ENCODE results near the gene PLCB4.

The PLCB4 gene

GRCh38 chr20:9061434-9061833, 7.5 kb upstream of the PLCB4 start:
- no peak for DNase-seq (ENCODE audit: low read depth)

- no peak for DNase-seq (ENCODE audit: low read depth)
Observed at GRCh38 chr20:9062066-9062465, 6.8 kb upstream of the PLCB4 start.

DNA sequence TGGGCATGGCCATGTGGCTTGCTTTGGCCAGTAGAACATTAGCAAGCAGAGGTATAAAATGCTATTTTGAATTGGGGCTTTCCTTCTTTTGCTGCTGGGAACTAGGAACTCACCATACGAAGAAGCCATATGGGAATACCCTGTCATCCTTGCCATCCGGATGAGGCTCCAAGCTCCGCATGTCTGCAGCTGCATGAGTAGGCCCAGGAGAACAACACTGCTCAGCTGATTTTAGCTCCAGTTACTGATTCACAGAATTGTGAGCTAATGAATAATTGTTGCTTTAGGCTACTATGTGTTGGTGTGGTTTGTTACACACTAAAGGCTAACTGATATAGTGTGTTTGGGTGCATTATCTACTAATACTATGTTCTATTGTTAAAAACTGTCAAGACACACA, 2.7 kb upstream of the PLCB4 start:
- DNase-seq (ENCODE audit: low read depth), result no peak

DNA sequence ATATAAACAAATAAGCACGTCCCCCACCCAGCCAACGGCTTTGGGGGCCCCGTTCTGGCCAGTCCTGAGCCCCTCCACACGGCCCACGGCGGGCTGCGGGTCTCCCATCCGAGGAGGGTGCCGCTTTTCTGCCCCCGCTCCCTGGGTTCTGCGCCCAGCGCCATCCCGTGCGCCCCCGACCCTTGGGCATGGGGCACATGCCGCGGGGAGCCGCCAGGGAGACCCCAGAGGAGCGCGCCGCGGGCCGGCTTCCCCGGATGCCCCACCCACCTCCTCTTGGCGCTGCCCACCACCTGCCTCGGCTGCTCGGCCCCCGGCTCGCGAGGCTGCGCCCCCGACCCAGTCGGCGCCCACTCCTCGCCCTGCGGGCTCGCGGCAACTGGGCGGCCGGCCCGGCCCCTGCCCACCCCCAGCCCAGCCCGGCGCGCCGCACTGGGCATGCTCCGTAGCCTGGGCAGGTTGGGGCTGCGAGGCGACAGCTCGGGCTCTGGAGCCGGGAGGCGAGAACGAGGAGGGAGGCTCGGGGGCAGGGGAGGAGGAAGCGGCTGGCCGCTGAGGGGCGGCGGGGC, 570 bp upstream of the PLCB4 start:
- DNase-seq (ENCODE audit: low read depth), result no peak

DNA sequence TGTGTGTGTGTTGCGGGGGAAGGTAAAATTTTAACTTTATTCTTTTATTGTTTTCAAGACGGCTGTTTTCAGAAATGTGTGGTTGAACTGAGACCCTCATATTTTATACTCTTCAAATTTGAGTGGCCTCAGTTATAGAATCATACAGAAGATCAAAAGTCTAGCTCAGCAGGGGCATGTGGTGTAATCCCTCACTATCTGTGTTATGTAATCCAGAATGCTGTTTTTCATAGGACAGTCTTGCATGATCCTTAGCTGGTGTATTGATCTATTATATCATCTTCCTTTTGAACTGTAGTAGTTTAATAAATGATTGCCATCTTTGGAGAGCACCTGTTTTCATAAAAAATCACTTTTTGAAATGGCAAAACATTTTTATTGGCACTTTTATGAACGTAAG, 1.4 kb downstream of the PLCB4 start:
- DNase-seq (ENCODE audit: low read depth), result no peak

DNA sequence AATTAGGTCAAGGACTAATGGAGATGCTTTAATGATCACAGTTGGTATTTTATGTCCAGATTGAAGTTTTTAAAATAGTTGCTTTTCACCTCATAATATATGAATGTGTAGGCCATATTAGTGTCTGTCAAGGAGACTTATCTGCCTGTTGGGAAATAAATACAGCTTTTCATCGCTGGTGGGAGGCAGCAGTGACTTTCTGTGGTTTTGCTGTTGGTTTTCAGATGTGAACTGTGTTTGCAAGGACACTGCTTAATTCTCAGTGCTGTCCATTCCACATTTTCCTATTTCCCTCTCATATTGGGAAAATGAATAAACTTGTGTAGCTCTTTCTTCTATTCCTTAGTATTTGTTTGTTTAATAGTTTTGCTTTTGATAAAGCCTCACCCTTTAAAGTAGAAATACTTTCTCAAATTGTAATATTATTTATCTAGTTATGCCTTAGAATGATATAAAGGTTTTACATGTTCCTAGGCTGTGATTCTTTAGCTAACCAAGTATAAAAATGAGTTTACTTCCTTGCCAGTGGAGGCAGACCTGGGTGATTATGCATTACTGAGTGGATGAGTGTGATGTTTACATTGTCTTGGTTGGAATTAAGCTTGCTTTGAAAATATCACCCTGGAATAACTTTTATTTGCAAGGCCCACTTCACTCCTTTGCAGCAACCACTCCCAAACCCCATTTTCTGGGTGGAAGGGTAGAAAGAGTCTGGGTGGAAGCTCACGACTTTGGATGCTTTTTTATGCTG, 3.3 kb downstream of the PLCB4 start:
- no peak for DNase-seq (ENCODE audit: low read depth)

DNA sequence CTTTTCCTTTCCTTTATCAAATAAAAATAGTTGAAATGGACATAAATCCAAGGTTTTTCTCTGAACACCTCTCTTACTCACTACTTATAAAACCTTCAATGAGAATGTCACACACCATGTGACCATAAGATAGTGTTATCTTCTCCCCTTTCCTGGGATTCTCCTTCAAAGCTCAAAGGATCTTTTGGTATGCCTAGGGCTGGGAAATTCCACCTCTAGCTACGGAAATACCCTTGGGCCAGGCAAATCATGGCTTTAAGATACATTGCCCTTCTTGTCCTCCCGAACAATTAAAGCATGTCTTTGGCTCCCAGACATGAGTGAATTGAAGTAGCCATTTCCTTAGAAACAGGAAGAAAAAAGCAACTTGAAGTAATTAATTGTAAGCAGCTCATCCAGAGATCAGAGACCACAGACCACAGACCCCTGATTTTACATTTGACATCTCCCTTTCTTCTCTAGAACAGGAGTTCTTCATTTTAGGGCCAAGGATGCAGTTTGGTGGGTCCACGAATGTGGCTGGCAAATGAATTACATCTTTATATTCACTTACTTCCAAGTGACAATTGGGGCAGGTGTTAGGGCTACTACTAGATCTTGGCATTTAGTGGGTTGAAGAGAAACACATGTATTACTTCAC, 4.1 kb downstream of the PLCB4 start:
- no peak for DNase-seq (ENCODE audit: low read depth)

GRCh38 chr20:9075264-9076095, 6.6 kb downstream of the PLCB4 start:
- no peak for DNase-seq (ENCODE audit: low read depth)

- no peak for DNase-seq (ENCODE audit: low read depth)
Observed at GRCh38 chr20:9076440-9076839, 7.6 kb downstream of the PLCB4 start.

- no peak for DNase-seq (ENCODE audit: low read depth)
Observed at GRCh38 chr20:9078826-9079731, 10.2 kb downstream of the PLCB4 start.

GRCh38 chr20:9081423-9081966, 12.6 kb downstream of the PLCB4 start:
- no peak for DNase-seq (ENCODE audit: low read depth)

GRCh38 chr20:9082741-9083140, 13.9 kb downstream of the PLCB4 start:
- no peak for DNase-seq (ENCODE audit: low read depth)

DNA sequence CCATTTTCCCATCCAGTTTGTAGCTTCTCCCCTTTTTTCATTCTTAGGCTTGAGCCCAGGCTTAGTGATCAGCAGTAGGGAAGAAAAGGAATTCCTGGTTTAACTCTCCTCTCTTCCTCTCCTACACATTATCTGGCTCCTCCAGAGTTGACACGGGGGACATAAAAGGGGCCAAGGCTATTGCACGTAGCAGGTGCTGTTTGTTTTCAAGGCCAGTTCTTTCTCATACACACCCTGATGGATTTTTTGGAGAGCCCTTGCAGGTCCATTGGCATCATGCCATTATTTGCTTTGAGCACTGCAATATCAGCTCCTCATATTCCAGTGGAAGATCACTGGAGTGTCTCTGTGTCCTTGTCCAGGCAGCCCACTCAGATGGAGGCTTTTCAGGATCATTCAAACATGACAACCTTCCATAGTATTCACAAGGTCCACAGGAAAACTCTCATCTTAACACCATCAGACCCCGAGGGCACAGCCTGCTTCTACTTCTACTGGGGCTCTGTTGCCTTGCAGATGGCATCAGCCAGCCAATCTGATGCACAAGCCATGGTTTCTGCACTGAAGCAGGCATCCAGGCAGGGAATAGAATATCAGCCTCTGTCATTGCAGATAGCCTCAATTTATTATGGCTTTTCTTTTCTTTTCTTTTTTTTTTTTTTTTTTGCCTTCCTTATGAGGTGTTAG, 18.8 kb downstream of the PLCB4 start:
- DNase-seq (ENCODE audit: low read depth), result no peak

DNA sequence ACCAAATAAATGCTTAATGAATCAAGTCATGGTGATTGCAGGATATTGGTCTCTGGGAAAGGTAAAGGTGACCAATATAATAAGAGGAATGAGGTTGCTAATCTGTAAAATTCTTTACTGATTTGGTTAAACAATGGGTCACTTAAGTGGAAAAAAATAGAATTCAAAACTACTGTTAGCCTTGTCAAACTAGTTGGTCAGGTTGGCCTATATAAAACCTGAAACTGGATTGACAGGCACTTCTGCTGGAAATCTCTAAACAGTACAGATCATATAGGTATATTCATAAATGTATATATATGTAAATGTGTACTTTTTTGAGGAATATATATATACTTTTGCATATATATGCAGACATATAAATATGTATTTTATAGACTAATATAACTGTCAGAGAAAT, 19.7 kb downstream of the PLCB4 start:
- no peak for DNase-seq (ENCODE audit: low read depth)

DNA sequence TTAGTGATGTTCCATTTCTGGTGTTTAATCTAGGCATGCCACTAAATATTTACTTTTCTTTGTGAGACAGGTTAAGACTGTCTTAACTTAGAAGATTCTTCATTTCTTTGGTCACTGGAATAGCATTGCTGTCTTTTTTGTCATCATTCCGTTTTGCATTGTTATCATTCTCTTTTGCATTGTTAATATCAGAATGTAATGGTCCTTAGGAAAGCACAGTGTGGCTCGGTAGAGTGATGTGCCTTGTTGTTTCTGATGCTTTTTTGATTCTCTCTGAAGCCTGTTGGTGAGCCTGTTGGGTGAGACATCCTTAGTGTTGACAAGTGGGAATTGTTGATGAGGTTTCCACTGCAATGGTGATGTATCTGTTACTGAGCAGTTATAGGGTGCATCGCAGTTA, 23.2 kb downstream of the PLCB4 start:
- DNase-seq (ENCODE audit: low read depth), result no peak

GRCh38 chr20:9092655-9093054, 23.8 kb downstream of the PLCB4 start:
- no peak for DNase-seq (ENCODE audit: low read depth)

GRCh38 chr20:9093218-9093957, 24.5 kb downstream of the PLCB4 start:
- DNase-seq (ENCODE audit: low read depth), result no peak

DNA sequence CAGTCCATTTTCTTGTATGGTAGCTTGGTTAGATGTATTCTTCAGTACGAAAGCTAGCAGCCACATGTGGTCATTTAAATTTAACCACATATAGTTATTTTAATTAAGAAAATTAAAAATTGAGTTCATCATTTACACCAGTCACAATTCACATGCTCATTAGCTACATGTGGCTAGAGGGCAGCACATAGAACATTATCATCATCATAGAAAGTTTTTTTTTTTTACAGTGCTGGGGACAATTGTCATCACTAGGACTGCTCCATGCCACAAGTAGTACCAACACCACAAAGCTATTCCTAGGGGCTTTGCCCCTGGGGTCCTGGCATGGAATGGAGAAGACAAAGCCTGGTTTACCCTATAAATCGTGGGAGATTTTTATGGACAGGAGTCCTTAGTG, 30.5 kb downstream of the PLCB4 start:
- DNase-seq (ENCODE audit: low read depth), result no peak

GRCh38 chr20:9100691-9101090, 31.8 kb downstream of the PLCB4 start:
- DNase-seq (ENCODE audit: low read depth), result no peak

- DNase-seq (ENCODE audit: low read depth), result no peak
Observed at GRCh38 chr20:9102456-9102855, 33.6 kb downstream of the PLCB4 start.

Data from amniotic epithelial cell (primary cell).